Measurements from ENCODE around the gene NOC2L.

GRCh38 chr1:979744-980072 is 20.7 kb upstream of the NOC2L start:
- TF ChIP-seq POLR2A (IDR thresholded peaks at IDR 0.05) (no peak), CTCF (IDR thresholded peaks at IDR 0.05) (no peak)
